ENCODE results near the gene NCBP2. TPM values are rescaled to one million over a fixed set of nuclear protein-coding genes. Genes with fewer than 3 reads are reported as not detected.

The NCBP2 gene
- total and polyA plus RNA-seq, 2 donors (not counting 3 experiments of a cell fraction or from before 2014, with no cell fraction given): 31.2 to 76.1 TPM

DNA sequence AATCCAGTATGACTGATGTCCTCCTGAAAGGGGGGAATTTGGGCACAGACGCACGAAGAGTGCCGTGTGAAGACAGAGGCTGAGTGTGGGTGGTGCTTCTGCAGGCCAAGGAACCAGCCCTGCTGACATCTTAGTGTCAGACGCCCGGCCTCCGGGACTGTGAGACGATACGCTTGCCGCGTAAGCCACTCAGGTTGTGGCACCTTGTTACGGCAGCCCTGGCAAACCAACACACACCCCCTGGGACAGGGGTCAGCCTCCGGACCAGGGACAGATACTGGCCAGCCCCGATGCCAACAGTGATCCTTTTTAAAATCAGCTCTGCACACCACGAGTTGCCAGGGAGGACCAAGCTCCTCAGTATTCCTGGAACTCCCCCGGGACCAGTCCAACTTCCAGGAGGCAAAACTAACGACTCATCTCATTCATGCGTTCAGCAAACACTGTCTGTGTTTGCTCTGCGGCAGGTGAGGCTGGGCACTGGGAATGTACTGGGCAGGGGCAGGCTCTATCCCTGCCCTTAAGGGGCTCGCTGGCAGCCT lies 47.5 kb upstream of the NCBP2 start:
- no peaks in the 10 kb centered on the region for H3K4me1 ChIP-seq (ENCODE audit: control insufficient read depth, extremely low read depth, insufficient read depth, low read length)
- no peaks in the 10 kb centered on the region for H3K9me3 ChIP-seq (replicated peaks; ENCODE audit: control insufficient read depth, insufficient read depth, low read length)
- no peak for FAIRE-seq
- no peak overlapping the region for H3K4me3 ChIP-seq (replicated peaks in 1 of 3; ENCODE audit: insufficient read depth in 1 of 3, low read depth in 1 of 3, low read length in 3 of 3)
- ChIA-PET CTCF (no interaction called here), POLR2A (no interaction called here)
- no peak overlapping the region for H3K9ac ChIP-seq (replicated peaks; ENCODE audit: extremely low read depth, insufficient read depth, low read length)
- H2AFZ ChIP-seq (ENCODE audit: low read depth, low read length): no peak overlapping the region
- no peak overlapping the region for H3K4me2 ChIP-seq (ENCODE audit: insufficient read depth, low read length)
- TF ChIP-seq, protein P1, sequence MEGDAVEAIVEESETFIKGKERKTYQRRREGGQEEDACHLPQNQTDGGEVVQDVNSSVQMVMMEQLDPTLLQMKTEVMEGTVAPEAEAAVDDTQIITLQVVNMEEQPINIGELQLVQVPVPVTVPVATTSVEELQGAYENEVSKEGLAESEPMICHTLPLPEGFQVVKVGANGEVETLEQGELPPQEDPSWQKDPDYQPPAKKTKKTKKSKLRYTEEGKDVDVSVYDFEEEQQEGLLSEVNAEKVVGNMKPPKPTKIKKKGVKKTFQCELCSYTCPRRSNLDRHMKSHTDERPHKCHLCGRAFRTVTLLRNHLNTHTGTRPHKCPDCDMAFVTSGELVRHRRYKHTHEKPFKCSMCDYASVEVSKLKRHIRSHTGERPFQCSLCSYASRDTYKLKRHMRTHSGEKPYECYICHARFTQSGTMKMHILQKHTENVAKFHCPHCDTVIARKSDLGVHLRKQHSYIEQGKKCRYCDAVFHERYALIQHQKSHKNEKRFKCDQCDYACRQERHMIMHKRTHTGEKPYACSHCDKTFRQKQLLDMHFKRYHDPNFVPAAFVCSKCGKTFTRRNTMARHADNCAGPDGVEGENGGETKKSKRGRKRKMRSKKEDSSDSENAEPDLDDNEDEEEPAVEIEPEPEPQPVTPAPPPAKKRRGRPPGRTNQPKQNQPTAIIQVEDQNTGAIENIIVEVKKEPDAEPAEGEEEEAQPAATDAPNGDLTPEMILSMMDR (IDR thresholded peaks at IDR 0.05; ENCODE audit: extremely low read depth in 1 of 2, insufficient read depth in 1 of 2, low read depth in 1 of 2, low read length in 2 of 2): no peak
- no peak for TF ChIP-seq MYC (IDR thresholded peaks at IDR 0.05; ENCODE audit: low read depth, low read length)
- no peak for TF ChIP-seq JUN (IDR thresholded peaks at IDR 0.05; ENCODE audit: borderline replicate concordance, insufficient read depth, insufficient read length, low read depth)
- no peak for TF ChIP-seq EZH2 (IDR thresholded peaks at IDR 0.05; ENCODE audit: borderline replicate concordance, low read depth, low read length, severe bottlenecking)
- TF ChIP-seq FOS (IDR thresholded peaks at IDR 0.05; ENCODE audit: borderline replicate concordance, insufficient read depth, low read length): no peak
- no peak for TF ChIP-seq POLR2AphosphoS5 (IDR thresholded peaks at IDR 0.05; ENCODE audit: insufficient read depth, low read depth, low read length)
- TF ChIP-seq, protein P2, sequence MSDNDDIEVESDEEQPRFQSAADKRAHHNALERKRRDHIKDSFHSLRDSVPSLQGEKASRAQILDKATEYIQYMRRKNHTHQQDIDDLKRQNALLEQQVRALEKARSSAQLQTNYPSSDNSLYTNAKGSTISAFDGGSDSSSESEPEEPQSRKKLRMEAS (IDR thresholded peaks at IDR 0.05; ENCODE audit: insufficient read depth, insufficient read length): no peak
- TF ChIP-seq GATA2 (IDR thresholded peaks at IDR 0.05; ENCODE audit: insufficient read depth, insufficient read length, low read depth, low read length): no peak
- TF ChIP-seq POLR2A (IDR thresholded peaks at IDR 0.05; ENCODE audit: low read depth, low read length): no peak
- H3K36me3 ChIP-seq (ENCODE audit: control insufficient read depth in 2 of 2, extremely low read depth in 1 of 2, insufficient read depth in 2 of 2, low read length in 2 of 2): no peaks in the 10 kb centered on the region
- DNase-seq (ENCODE audit: low read depth, low spot score): no peak
- peaks cover 2 to 10% of the 10 kb centered on the region in 2 experiments for H3K27me3 ChIP-seq (ENCODE audit: control insufficient read depth in 2 of 2, insufficient read depth in 2 of 2, low read length in 2 of 2)
- no peak overlapping the region for H3K27ac ChIP-seq (ENCODE audit: insufficient read depth, low read depth, low read length)
- H4K20me1 ChIP-seq (replicated peaks; ENCODE audit: control insufficient read depth, extremely low read depth, insufficient read depth, low read length): no peaks in the 10 kb centered on the region
- BruUV-seq (replicated peaks): no TSS peak
- no peaks in the 10 kb centered on the region for H3K79me2 ChIP-seq (ENCODE audit: control insufficient read depth, insufficient read depth, low read length)
- H3K9me1 ChIP-seq (replicated peaks; ENCODE audit: control insufficient read depth, extremely low read depth, insufficient read depth, low read length): no peaks in the 10 kb centered on the region
- dilution Hi-C loops (cut with MboI; ENCODE audit: extremely low pct_ligation_motif_present, low sequenced_read_pairs) (no loop called here), intact Hi-C loops (cut with micrococcal nuclease) (no loop called here)

Measured in endothelial cell of umbilical vein (primary cell).